Cardiac septum (tissue), 1 donor: Measurements from ENCODE around the gene TTC7B. TPM values are rescaled to one million over a fixed set of nuclear protein-coding genes. Genes with fewer than 3 reads are reported as not detected.

ENCODE experiments used
- DNase-seq: peaks from one replicate; pipeline ENCODE4 v3.0.0-alpha.2; 2020; ENCODE audit warnings: low spot score
- intact Hi-C: fragments of 100-400 bp; cut with DNase I; formaldehyde crosslinking; loops from one replicate; pipeline ENCODE4 v1.14.0; 2022
- total RNA-seq: library from RNA; stranded (reverse); fragmentation: NEBNext Ultra II Directional; extraction: Animal tissue kit (Norgen Biotek cat#: 25700); gene quantifications from one replicate; pipeline ENCODE4 v1.2.1, GENCODE V29; 2021
- donor health status: DM: no; HTN: no; CAD: no.

TTC7B gene
- total RNA-seq, 1 donor from 2014 or later: 64.9 TPM

- DNase-seq: no peak
- intact Hi-C loops: no loop called here
These were observed 255.2 kb downstream of the TTC7B start for GRCh38 chr14:90560991-90561390.

GRCh38 chr14:90560558-90560957 lies 255.7 kb downstream of the TTC7B start:
- DNase-seq: no peak
- intact Hi-C loops: no loop called here

- intact Hi-C loops: no loop called here
- no peak for DNase-seq
These were observed 256.3 kb downstream of the TTC7B start for GRCh38 chr14:90559811-90560492.

- DNase-seq: no peak
- intact Hi-C loops: no loop called here
These were observed 257.1 kb downstream of the TTC7B start for GRCh38 chr14:90558983-90559590.

GRCh38 chr14:90558041-90558982 lies 257.9 kb downstream of the TTC7B start:
- intact Hi-C loops: no loop called here
- DNase-seq: no peak

- DNase-seq: no peak
- intact Hi-C loops: no loop called here
These were observed 258.7 kb downstream of the TTC7B start for GRCh38 chr14:90557516-90557915.

GRCh38 chr14:90556666-90557450 lies 259.4 kb downstream of the TTC7B start:
- no peak for DNase-seq
- intact Hi-C loops: no loop called here

- intact Hi-C loops: no loop called here
- DNase-seq: no peak
These were observed 260.2 kb downstream of the TTC7B start for GRCh38 chr14:90556012-90556477.

- no peak for DNase-seq
These were observed 260.9 kb downstream of the TTC7B start for GRCh38 chr14:90555126-90556011.

GRCh38 chr14:90554341-90554740 lies 261.9 kb downstream of the TTC7B start:
- intact Hi-C loops: no loop called here
- no peak for DNase-seq

More at GRCh38 chr14:90555126-90556011, 260.9 kb downstream of the TTC7B start:
- intact Hi-C loops: no loop called here

- intact Hi-C loops: no loop called here
- no peak for DNase-seq
These were observed 262.3 kb downstream of the TTC7B start for GRCh38 chr14:90553921-90554336.

GRCh38 chr14:90553298-90553920 lies 262.8 kb downstream of the TTC7B start:
- DNase-seq: no peak
- intact Hi-C loops: no loop called here

GRCh38 chr14:90552465-90553297 lies 263.5 kb downstream of the TTC7B start:
- intact Hi-C loops: no loop called here
- no peak for DNase-seq

GRCh38 chr14:90551733-90552464 lies 264.3 kb downstream of the TTC7B start:
- DNase-seq: no peak
- intact Hi-C loops: no loop called here

- no peak for DNase-seq
- intact Hi-C loops: no loop called here
These were observed 265.0 kb downstream of the TTC7B start for GRCh38 chr14:90551070-90551704.
